ENCODE measurements around the gene SLC25A28.
A peak's percentile ranks its signal among the peaks of the same experiment; 100 is the strongest.

Gene SLC25A28

GRCh38 chr10:99619851-99620710, at the start of gene SLC25A28:
Gene SLC25A28 (minus strand): TSS chr10:99620439. CDS start chr10:99620335, 104 bp downstream.
- H3K9ac ChIP-seq (ENCODE audit: low read depth, low read length): peak within 1 kb of the TSS; percentile 82
- peak within 1 kb of the TSS; percentile 30 for H3K27ac ChIP-seq (ENCODE audit: low read length)
- no peaks in the 10 kb centered on the region for H3K36me3 ChIP-seq (ENCODE audit: insufficient read depth, low read depth, low read length)

GRCh38 chr10:99667108-99667751, 47.0 kb upstream of the SLC25A28 start:
- Histone ChIP-seq H3K9me3 (ENCODE audit: insufficient read depth, low read depth, low read length) (no peaks in the 10 kb centered on the region), H3K4me1 (ENCODE audit: insufficient read depth, low read length) (no peaks in the 10 kb centered on the region), H3K27me3 (ENCODE audit: insufficient read depth, low read length) (no peaks in the 10 kb centered on the region), H3K9ac (ENCODE audit: low read depth, low read length) (no peak overlapping the region), H3K27ac (ENCODE audit: low read length) (no peak overlapping the region), H3K36me3 (ENCODE audit: insufficient read depth, low read depth, low read length) (peaks cover 16% of the 10 kb centered on the region; the same call in 1 of the 2 replicates), H3K4me3 (ENCODE audit: low read length) (no peak overlapping the region)

More at GRCh38 chr10:99619851-99620710, at the start of gene SLC25A28:
- Histone ChIP-seq H3K9me3 (ENCODE audit: insufficient read depth, low read depth, low read length) (no peaks in the 10 kb centered on the region), H3K4me1 (ENCODE audit: insufficient read depth, low read length) (peaks cover 17% of the 10 kb centered on the region), H3K27me3 (ENCODE audit: insufficient read depth, low read length) (no peaks in the 10 kb centered on the region), H3K4me3 (ENCODE audit: low read length) (peak within 1 kb of the TSS; percentile 93)

GRCh38 chr10:99665304-99665703, 45.1 kb upstream of the SLC25A28 start:
- peaks cover 16% of the 10 kb centered on the region; the same call in 1 of the 2 replicates for H3K36me3 ChIP-seq (ENCODE audit: insufficient read depth, low read depth, low read length)
- H3K9me3 ChIP-seq (ENCODE audit: insufficient read depth, low read depth, low read length): no peaks in the 10 kb centered on the region
- H3K4me1 ChIP-seq (ENCODE audit: insufficient read depth, low read length): no peaks in the 10 kb centered on the region; the same call in 1 of the 2 replicates
- no peak overlapping the region for H3K9ac ChIP-seq (ENCODE audit: low read depth, low read length)
- no peak overlapping the region for H3K4me3 ChIP-seq (ENCODE audit: low read length)
- no peaks in the 10 kb centered on the region for H3K27me3 ChIP-seq (ENCODE audit: insufficient read depth, low read length)
- H3K27ac ChIP-seq (ENCODE audit: low read length): no peak overlapping the region

- Histone ChIP-seq H3K36me3 (ENCODE audit: insufficient read depth, low read depth, low read length) (peaks cover 13% of the 10 kb centered on the region; the same call in 1 of the 2 replicates), H3K27ac (ENCODE audit: low read length) (no peak overlapping the region), H3K9me3 (ENCODE audit: insufficient read depth, low read depth, low read length) (no peaks in the 10 kb centered on the region), H3K9ac (ENCODE audit: low read depth, low read length) (no peak overlapping the region), H3K4me1 (ENCODE audit: insufficient read depth, low read length) (no peaks in the 10 kb centered on the region; the same call in 1 of the 2 replicates), H3K27me3 (ENCODE audit: insufficient read depth, low read length) (peaks cover 27% of the 10 kb centered on the region), H3K4me3 (ENCODE audit: low read length) (no peak overlapping the region)
Measured at GRCh38 chr10:99661377-99661763, 41.1 kb upstream of the SLC25A28 start.

- H3K27ac ChIP-seq (ENCODE audit: low read length): no peak overlapping the region
- H3K4me1 ChIP-seq (ENCODE audit: insufficient read depth, low read length): no peaks in the 10 kb centered on the region; the same call in 1 of the 2 replicates
- H3K9me3 ChIP-seq (ENCODE audit: insufficient read depth, low read depth, low read length): no peaks in the 10 kb centered on the region
- H3K36me3 ChIP-seq (ENCODE audit: insufficient read depth, low read depth, low read length): peaks cover 11% of the 10 kb centered on the region; the same call in 1 of the 2 replicates
- H3K27me3 ChIP-seq (ENCODE audit: insufficient read depth, low read length): peaks cover 30% of the 10 kb centered on the region
- no peak overlapping the region for H3K9ac ChIP-seq (ENCODE audit: low read depth, low read length)
- H3K4me3 ChIP-seq (ENCODE audit: low read length): no peak overlapping the region
Measured at GRCh38 chr10:99660662-99661376, 40.6 kb upstream of the SLC25A28 start.

GRCh38 chr10:99659868-99660366, 39.7 kb upstream of the SLC25A28 start:
- H3K27ac ChIP-seq (ENCODE audit: low read length): no peak overlapping the region
- H3K4me3 ChIP-seq (ENCODE audit: low read length): peak overlapping the region; percentile 98
- no peaks in the 10 kb centered on the region; the same call in 1 of the 2 replicates for H3K4me1 ChIP-seq (ENCODE audit: insufficient read depth, low read length)
- peaks cover 30% of the 10 kb centered on the region for H3K27me3 ChIP-seq (ENCODE audit: insufficient read depth, low read length)
- no peaks in the 10 kb centered on the region for H3K9me3 ChIP-seq (ENCODE audit: insufficient read depth, low read depth, low read length)
- H3K9ac ChIP-seq (ENCODE audit: low read depth, low read length): peak overlapping the region; percentile 88
- H3K36me3 ChIP-seq (ENCODE audit: insufficient read depth, low read depth, low read length): peaks cover 8% of the 10 kb centered on the region; the same call in 1 of the 2 replicates

GRCh38 chr10:99659031-99659867, 39.0 kb upstream of the SLC25A28 start, which contains the start of gene ENTPD7:
Gene ENTPD7 (plus strand): TSS chr10:99659509. CDS start chr10:99659957, 448 bp downstream.
- Histone ChIP-seq H3K36me3 (ENCODE audit: insufficient read depth, low read depth, low read length) (peaks cover 8% of the 10 kb centered on the region; the same call in 1 of the 2 replicates), H3K4me1 (ENCODE audit: insufficient read depth, low read length) (no peaks in the 10 kb centered on the region; the same call in 1 of the 2 replicates), H3K27me3 (ENCODE audit: insufficient read depth, low read length) (peaks cover 30% of the 10 kb centered on the region), H3K9ac (ENCODE audit: low read depth, low read length) (peak within 1 kb of the TSS; percentile 88), H3K27ac (ENCODE audit: low read length) (no peak within 1 kb of the TSS), H3K9me3 (ENCODE audit: insufficient read depth, low read depth, low read length) (no peaks in the 10 kb centered on the region), H3K4me3 (ENCODE audit: low read length) (peak within 1 kb of the TSS; percentile 98)

- no peak overlapping the region for H3K27ac ChIP-seq (ENCODE audit: low read length)
- H3K27me3 ChIP-seq (ENCODE audit: insufficient read depth, low read length): peaks cover 30% of the 10 kb centered on the region
- H3K4me3 ChIP-seq (ENCODE audit: low read length): peak overlapping the region; percentile 98
- H3K9me3 ChIP-seq (ENCODE audit: insufficient read depth, low read depth, low read length): no peaks in the 10 kb centered on the region
- peaks cover 8% of the 10 kb centered on the region; the same call in 1 of the 2 replicates for H3K36me3 ChIP-seq (ENCODE audit: insufficient read depth, low read depth, low read length)
- peak overlapping the region; percentile 77; the same call in 1 of the 2 replicates for H3K9ac ChIP-seq (ENCODE audit: low read depth, low read length)
- H3K4me1 ChIP-seq (ENCODE audit: insufficient read depth, low read length): no peaks in the 10 kb centered on the region; the same call in 1 of the 2 replicates
Measured at GRCh38 chr10:99658622-99659030, 38.4 kb upstream of the SLC25A28 start.

- H3K27me3 ChIP-seq (ENCODE audit: insufficient read depth, low read length): peaks cover 30% of the 10 kb centered on the region
- H3K36me3 ChIP-seq (ENCODE audit: insufficient read depth, low read depth, low read length): no peaks in the 10 kb centered on the region
- no peak overlapping the region for H3K9ac ChIP-seq (ENCODE audit: low read depth, low read length)
- H3K27ac ChIP-seq (ENCODE audit: low read length): no peak overlapping the region
- H3K4me3 ChIP-seq (ENCODE audit: low read length): no peak overlapping the region
- no peaks in the 10 kb centered on the region; the same call in 1 of the 2 replicates for H3K4me1 ChIP-seq (ENCODE audit: insufficient read depth, low read length)
- no peaks in the 10 kb centered on the region for H3K9me3 ChIP-seq (ENCODE audit: insufficient read depth, low read depth, low read length)
Measured at GRCh38 chr10:99656199-99657064, 36.2 kb upstream of the SLC25A28 start.

All from iPS-20b (cell line).